GM12875 (cell line): Measurements from ENCODE around the gene MED17.

ENCODE experiments used
- H3K4me3 ChIP-seq: one replicate; pipeline ENCODE4 v1.5.1; 2011; ENCODE audit warnings: low read depth, low read length, control low read depth
- TF ChIP-seq, protein P1 (sequence below): IDR thresholded peaks from 2 replicates; pipeline ENCODE4 v1.5.1; 2011; ENCODE audit warnings: low read depth, mild to moderate bottlenecking, control low read depth, inconsistent platforms, low read length, moderate library complexity, borderline replicate concordance; ENCODE audit not compliant: insufficient read depth

The MED17 gene

DNA sequence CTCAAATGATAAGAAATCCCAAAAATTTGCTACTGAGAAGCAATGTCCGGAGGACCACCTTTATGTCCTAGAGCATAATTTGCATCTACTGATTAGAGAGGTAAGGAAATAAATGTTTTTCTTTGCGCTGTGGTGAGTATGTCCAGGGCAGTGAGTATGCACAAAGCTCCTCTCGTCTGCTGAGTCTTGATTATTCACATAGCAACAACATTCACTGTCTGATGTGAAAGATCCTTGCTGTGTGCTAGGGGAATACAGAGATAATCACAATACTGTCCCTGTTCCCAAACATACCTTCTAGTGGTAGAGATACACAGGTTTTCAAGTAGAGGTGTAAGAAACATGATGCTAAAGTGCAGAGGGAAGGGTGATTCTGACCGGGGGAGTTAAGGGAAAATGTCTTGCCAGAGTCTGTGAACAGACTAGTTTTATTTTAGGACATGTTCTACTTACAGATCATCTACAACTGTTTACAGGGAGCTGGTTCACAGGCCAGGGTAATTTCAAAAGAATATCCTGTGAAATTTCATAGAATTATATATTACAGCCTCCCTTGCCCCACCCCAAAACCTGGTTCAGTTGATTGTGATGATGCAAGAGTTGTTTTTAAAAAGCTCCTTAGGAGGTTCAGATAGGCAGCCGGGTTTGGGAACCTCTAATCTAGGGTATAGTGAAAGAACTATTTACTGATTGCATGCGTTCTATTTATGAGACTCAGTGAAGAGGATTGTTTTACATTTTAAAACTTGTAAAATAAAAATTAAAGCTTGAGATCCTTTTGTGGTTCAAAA, 12.6 kb downstream of the MED17 start:
- H3K4me3 ChIP-seq: no peak overlapping the region
- TF ChIP-seq, protein P1, sequence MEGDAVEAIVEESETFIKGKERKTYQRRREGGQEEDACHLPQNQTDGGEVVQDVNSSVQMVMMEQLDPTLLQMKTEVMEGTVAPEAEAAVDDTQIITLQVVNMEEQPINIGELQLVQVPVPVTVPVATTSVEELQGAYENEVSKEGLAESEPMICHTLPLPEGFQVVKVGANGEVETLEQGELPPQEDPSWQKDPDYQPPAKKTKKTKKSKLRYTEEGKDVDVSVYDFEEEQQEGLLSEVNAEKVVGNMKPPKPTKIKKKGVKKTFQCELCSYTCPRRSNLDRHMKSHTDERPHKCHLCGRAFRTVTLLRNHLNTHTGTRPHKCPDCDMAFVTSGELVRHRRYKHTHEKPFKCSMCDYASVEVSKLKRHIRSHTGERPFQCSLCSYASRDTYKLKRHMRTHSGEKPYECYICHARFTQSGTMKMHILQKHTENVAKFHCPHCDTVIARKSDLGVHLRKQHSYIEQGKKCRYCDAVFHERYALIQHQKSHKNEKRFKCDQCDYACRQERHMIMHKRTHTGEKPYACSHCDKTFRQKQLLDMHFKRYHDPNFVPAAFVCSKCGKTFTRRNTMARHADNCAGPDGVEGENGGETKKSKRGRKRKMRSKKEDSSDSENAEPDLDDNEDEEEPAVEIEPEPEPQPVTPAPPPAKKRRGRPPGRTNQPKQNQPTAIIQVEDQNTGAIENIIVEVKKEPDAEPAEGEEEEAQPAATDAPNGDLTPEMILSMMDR: no peak

DNA sequence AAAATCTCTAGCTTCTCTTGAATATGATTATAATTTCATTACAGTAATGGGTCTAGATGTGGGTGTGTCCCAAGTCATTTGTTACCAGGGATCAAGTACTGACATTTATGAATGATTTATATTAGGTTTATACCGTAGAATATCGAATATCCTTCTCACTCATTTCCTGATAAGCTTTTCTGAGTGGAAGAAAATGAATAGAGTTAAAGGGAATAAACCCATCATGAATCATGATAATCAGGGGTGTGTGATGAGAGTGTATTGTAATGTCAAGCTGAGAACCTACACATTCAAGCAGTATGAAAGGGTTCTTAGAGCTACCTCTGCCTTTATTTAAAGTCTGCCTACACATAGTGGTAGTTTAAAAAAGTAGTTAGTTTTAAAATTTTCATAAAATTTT, 17.3 kb downstream of the MED17 start:
- TF ChIP-seq, protein P1: no peak

DNA sequence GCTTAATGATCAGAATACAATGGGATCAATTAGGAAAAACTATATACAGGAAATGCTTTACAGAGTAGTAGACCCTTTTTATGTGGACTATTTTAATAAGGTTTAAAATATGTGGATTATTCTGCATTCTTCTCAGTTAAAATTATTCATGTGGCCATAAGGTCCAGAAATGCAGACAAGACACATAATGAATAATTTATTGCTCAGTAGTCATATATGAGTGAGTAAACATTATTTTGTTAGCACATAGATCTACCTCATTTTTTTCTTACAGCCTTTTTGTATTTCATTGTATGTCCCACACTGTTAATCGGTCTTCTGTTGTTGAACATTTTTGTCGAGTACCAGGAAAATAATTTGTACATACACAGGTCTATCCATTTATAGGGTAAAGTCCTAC, 20.8 kb downstream of the MED17 start:
- no peak overlapping the region for H3K4me3 ChIP-seq
- TF ChIP-seq, protein P1: no peak

More for the DNA sequence above, 17.3 kb downstream of the MED17 start:
- H3K4me3 ChIP-seq: no peak overlapping the region

DNA sequence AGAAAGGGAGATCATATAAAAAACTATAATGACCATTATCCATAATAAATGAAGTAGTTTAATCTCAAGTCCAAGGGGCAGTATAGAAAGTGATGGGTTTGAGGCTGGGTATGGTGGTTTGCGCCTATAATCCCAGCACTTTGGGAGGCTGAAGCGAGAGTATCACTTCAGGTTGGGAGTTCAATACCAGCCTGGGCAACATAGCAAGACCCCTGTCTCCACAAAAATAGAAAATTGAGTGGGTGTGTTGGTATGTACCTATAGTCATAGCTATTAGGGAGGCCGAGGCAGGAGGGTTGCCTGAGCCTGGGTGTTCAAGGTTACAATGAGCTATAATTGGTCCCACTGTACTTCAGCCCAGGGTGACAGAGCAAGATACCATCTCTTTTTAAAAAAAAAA, 23.9 kb downstream of the MED17 start:
- TF ChIP-seq, protein P1: no peak

DNA sequence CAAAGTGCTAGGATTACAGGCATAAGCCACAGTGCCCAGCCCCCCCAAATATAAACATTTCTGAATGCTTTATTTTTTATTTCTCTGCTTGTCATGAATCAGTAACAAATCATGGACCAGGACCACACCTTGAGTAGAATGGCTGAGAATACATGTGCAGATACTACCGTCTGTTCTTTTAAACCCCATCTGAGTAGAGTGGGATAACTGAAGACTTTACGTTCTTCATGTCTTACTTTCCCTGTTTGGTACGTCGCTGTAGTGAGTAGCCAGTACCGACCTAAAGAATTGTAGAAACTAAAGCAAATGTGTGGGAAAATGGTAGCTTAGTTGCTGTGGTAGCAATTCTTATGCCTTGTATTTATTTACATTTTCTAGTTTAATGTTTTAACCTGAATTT, 29.9 kb downstream of the MED17 start:
- no peak overlapping the region for H3K4me3 ChIP-seq
- TF ChIP-seq, protein P1: no peak

More for the DNA sequence above, 23.9 kb downstream of the MED17 start:
- H3K4me3 ChIP-seq: no peak overlapping the region

DNA sequence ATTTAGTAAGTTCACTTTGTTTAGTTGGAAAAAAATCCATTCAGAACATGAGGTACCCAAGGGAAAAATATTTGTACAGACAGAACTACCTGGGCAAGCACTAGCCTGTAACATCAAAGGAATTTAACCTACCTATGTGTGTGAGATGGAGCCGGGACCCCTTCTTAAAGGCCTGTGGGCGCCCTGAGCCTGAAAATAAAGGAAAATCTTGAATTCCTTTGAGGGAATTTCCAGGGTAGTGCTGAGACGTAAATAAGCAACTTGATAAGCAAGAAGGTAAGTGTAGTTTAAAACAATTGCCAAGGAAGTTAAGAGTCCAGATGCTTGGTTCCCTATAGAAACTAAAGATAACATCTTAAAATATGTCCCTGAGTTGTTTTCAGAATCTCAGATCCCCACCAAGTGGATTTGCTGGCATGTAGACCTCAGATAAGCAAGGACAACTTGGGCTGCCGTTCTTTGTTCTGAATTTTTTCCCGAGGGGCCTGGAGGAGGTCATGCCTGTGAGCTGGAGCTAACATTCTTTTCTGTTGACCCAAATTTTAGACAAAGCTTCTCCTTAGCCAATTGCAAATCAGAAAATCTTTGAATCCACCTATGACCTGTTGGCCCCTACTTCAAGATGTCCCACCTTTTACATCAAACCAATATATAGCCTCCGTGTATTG, 31.0 kb downstream of the MED17 start:
- no peak overlapping the region for H3K4me3 ChIP-seq
- TF ChIP-seq, protein P1: no peak
